Stimulated activated CD8-positive, alpha-beta memory T cell treated with anti-CD3 and anti-CD28 coated beads, Interleukin-15, amount 100 ng/mL, for 1 hour (primary cell): ENCODE data around the gene IER3.

Experiments
- DNase-seq: peaks from one replicate; pipeline ENCODE4 v3.0.0-alpha.2; 2020; ENCODE audit warnings: low read depth

Gene IER3

DNA sequence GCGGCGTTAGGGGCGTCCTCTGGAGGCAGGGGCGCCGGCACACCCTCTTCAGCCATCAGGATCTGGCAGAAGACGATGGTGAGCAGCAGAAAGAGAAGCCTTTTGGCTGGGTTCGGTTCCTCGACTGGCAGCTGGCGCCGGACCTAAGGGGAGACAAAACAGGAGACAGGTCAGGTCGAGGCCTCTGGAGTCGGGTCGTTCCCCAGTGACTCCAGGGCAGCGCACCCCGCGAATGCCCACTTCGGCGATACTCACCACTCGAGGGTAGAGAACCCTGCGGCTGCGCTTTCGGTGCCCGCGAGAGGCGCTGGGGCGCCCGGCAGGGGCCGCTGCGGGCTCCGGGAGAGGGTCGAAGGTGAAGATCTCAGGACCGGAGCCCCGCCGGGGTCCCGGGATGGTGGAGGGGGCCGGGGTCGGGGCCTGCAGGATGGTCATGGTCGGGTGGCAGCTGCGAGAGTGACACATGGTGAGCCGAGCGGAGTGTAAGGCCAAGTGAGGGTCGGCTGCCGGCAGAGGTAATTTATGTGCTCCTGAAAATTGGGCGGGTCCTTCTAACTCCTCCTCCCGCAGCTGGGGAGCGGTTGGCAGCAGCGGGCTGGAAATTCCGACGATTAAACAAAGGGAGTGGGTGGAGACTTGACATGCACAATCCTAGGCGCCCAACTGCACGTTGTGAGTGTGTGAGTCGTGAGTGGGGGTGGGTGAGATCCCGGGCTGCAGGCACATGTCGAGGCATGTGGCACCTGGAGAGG, at the start of gene IER3:
TSS of gene IER3 (minus strand) at position 494 of the 752 bp plus-strand sequence. CDS start at position 465, 29 bp downstream.
- DNase-seq, result peak; percentile 51

GRCh38 chr6:30793521-30794194, 49.3 kb upstream of the IER3 start:
- no peak for DNase-seq

DNA sequence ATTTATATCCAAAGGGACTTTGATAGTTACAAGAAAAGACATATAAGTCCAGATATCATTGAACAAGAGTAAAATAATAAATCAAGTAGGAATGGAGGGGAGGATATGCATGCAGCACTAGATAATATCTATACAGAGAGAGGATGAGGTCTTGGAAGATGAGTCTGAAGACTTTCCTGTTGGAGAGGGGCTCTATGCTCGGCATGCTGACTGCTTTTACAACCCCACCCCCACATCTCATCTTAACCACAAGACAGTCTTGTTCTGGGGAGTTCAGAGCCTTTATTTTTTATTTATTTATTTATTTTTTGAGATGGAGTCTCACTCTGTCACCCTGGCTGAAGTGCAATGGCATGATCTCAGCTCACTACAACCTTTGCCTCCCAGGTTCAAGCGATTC, 48.4 kb upstream of the IER3 start:
- no peak for DNase-seq

- no peak for DNase-seq
These were observed 46.5 kb upstream of the IER3 start for GRCh38 chr6:30790724-30791383.

- no peak for DNase-seq
These were observed 45.3 kb upstream of the IER3 start for GRCh38 chr6:30789606-30790005.

DNA sequence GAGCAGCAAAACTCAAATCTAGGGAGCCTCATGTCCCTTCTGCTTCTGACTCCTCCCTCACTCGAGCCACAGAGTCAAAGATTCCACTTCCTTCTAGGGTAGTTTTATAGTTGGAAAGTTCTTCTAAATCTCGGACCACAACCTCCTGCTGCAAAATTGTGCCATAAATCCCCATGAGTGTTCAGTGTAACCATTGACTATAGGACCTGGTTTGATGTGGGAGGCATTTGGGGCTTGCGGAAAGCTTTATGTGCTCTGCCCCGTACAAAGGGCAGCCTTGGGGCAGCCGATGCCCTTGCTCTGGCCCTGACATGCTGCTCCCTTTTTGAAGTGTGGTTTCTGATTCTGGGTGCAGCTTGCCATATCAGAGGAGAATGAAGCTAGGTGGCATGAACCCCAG, 43.6 kb upstream of the IER3 start:
- DNase-seq, result no peak

DNA sequence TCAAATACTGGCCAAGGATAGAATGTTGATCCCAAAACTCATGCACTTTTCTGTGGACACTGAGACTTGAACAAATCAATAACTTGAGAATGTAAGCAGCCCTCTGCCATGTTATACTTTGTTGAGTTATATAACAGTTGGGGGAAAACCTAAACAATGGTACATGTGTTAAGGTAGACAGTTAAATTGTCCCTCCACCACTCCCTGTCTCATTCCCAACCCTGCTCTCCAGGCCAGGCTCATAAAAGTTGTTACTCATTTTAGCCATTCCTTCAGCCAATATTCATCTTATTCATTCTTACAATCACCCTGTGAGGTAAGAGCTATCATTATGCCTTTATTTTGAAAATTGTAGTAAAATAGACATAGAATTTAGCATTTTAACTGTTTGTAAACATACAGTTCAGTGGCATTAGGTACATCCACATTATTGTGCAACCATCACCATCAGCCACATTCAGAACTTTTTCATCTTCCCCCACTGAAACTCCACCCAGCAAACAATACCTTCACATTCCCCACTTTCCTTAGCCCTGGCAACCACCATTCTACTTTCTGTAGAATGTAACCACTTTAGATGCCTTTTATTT, 38.2 kb upstream of the IER3 start:
- no peak for DNase-seq

- no peak for DNase-seq
These were observed 37.5 kb upstream of the IER3 start for GRCh38 chr6:30781743-30782424.

- DNase-seq, result no peak
These were observed 37.0 kb upstream of the IER3 start for GRCh38 chr6:30781395-30781742.

DNA sequence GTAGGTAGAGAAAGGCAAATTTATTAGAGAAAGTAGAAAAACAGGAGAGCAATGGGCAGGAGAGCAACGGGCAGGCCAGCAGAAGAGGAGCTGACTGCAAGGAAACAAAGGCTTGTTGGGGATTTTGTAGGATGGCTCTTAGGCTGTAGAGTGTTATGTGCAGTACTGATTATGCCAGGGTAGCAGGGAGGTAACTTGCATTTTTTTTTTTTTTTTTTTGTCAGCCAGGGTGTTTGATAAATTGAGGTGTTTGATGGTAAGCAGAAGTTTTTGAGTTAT, 36.2 kb upstream of the IER3 start:
- no peak for DNase-seq

DNA sequence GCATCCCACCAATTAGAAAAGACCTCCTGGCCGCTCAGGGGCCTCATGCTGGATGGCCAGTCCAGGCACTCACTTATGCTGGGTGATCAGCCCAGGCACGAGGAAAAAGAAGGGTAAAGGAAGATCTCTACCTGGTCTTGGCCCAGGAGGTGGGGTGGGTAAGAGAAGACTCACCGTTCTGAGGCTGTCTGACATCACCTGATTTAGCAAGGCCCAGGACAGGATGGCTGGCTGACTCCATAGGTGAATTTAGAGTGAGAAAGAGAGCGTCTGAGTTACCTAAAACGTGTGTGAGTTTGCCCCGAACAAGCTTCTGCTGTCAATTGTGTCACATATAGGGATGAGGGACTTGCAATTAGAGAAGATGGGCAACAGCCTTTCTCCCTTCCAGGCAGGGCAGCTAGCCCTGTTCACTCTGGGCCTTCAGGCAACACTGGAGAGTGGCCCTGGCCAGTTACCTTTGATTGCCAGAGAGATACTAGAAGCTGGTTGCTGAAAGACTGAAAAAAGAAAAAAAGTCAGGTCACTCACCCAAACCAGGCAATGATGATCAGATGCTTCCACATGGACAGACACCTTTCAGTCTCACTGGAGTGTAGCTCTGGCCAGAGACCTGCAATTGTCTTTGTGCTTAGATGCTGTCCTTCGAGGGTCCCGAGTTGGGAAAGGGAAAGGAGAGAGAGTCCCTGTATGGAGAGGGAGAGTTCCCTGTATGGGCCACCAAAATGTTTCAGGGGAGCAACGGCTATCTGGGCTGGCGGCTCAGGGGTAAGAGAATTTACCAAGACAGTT, 35.7 kb upstream of the IER3 start:
- DNase-seq, result no peak

GRCh38 chr6:30778001-30778635, 33.8 kb upstream of the IER3 start:
- no peak for DNase-seq

- no peak for DNase-seq
These were observed 32.8 kb upstream of the IER3 start for GRCh38 chr6:30777155-30777485.

DNA sequence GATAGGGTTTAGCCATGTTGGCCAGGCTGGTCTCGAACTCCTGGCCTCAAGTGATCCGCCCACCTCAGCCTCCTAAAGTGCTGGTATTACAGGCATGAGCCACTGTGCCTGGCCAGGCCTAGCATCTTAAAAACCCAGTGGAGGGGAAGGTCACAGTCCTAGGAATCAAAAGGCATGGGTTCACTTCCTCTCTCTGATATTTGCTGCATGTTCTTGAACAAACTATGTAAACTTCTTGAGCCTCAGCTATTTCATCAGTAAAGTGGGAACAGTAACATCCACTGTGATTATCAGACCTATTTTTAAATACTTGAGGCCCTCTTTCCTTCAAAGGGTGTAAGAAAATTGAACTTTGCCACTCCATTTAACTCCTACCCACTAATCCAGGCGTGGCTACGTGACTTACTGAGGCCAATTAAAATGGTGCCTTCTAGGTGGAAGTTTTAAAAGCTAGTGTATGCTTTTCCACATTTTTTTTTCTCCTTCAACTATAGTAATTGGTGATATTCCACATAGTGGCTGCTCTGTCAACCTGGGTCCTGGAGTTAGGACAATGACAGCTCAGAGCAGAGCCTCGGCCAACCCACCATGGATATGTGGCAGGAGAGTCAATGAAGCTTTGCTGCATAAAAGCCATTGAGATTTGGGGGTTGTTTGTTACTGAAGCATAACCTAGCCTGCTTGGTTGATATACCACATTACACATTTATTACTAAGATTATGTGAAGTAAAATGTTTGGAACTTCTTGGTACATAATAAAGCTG, 32.2 kb upstream of the IER3 start:
- DNase-seq, result no peak

GRCh38 chr6:30775104-30775503, 30.8 kb upstream of the IER3 start:
- DNase-seq, result no peak

DNA sequence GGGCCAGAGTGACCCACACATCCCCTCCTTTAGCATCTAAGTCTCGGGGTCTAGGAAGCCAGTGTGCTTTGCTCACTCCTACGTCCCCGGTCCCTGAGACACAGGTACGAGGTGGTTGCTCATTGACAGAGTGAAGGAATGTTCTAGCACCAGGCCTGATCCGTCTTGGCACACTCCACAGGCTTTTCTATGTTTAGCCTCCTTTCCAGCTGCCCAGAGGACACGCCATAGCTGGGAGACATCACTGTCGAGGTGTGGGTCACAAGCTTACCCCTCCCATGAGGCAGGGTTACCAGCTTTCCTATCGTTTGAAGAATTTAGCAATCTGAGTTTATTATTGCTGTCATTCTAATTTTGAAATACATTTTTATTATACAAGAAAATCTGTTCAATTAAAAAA, 30.4 kb upstream of the IER3 start:
- no peak for DNase-seq

DNA sequence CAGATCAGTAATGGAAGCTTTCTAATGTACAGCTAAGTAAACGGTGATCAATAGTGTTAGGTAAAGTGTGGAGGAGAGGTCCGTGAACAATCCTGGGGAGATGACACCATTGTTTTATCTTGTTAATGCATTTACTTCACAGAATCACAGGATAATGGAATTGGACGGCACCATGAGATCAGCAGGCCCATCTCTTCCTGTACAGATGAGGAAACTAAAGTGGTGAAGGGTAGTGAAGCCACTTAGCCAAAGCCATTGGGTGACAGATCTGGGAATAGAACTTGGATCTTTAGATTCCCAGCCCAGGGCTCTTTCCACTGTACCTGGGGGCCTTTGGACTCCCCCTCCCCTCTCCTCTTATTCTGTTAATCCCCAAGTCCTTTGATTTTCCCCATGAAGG, 26.2 kb upstream of the IER3 start:
- DNase-seq, result no peak

DNA sequence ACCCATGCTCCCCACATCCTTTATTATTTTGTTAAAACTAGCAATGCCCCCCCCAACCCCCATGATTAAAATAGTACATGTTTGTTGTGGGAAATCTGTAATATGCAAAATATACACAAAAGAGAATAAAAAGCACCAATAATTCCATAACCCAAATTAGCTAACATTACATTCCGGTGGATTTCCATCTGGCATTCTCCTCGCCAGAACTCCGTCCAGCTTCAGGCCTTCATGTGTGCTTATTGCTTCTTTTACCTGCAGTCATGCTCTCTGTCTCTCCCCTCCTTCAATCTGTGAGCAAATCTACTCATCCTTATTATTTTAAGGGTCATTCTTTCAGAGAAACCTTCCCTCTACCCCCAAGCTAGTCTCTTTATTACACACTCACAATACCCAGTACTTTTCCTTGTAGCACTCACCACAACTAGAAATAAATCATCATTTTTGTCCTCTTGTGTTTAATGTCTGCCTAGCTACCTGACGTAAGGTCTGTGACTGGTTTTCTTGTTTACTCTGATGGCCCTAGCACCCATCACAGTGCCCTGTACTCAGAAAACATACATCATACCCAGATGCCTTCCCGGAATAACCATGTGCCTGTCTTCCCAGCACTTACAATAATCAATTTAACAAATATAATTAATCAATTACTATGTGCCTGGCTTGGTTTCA, 25.6 kb upstream of the IER3 start:
- DNase-seq, result no peak

- peak; percentile 49 for DNase-seq
These were observed 24.9 kb upstream of the IER3 start for GRCh38 chr6:30769088-30769852.
